NOMO-1 treated with DMSO at 0.1 percent for 48 hours (cell line): ENCODE data around the gene ZNF296.

Source experiments
- DNase-seq: peaks from one replicate; lab custom pipeline; 2025; ENCODE audit not compliant: unreplicated experiment; lab: John Stamatoyannopoulos, UW

ZNF296 gene

DNA sequence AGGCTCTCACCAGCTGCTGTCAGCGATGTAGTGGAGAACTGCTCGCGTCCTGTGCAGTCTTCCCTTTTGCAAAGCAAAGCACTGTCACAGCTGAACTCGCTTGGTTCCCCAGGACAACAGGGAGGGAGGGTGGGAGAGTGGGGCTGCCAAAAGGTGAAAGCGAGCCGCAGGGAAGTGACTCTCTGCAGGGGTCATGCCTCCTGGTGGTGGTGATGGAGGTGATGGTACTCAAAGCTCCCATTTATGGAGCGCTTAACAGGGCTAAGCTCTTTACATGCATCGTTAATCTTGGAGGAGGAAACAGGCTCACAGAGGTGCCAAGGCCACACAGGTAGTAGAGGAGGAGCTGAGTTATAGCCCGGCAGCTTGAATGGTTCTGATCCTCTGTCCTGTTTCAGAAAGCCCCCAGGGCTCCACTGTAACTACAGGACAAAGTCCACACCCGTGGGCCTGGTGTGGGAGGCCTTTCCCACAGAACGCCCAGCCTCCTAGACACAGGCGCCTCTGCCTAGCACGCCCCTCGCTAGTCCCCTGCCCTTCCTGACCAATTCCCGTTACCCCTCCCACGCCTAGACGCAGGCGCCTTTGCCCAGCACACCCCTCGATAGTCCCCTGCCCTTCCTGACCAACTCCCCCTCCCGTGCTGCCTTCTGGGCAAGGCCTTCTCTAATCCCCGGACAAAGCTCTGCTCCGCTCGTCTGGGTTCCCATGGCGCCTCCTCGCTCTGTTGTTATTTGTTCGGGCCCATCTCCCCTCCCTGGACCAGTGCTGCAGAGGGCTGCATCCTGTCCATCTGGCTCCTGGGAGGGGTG, 27.4 kb upstream of the ZNF296 start:
- DNase-seq: no peak

DNA sequence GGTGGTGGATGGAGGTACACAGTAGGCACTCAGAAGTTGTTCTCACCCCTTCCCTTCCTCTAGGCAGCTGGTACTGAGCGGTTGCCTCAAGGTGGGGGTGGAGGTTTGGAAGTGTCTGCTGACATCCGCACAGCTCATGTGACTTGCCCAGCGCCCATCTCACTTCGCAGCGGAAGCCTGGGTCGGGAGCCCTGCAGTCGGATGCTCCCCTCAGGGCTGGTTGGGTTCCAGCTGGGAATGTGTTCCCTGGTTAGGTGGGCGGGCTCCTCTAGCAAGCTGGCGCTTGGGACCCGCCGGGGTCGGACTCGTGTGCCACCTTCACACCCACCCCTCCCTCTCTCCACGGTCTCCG, 26.9 kb upstream of the ZNF296 start:
- no peak for DNase-seq

DNA sequence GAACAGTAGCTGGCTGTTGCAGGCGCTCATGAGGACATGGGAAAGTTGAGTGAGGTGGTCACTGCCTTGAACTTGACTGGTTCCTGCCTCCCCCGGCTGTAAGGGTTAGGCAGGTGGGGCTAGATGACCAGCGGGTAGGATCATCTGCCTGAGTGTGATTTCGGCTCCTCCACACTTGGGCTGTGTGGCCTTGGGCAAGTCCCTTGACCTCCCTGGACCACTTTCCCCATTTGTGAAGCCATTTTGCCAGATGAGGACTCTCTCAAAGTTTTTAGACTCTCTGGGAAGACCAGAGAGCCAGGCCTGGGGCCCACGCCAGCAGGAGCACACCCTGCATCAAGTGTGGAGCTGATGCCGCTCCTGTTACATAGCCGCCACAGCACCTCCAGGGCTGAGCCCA, 26.2 kb upstream of the ZNF296 start:
- DNase-seq: no peak

DNA sequence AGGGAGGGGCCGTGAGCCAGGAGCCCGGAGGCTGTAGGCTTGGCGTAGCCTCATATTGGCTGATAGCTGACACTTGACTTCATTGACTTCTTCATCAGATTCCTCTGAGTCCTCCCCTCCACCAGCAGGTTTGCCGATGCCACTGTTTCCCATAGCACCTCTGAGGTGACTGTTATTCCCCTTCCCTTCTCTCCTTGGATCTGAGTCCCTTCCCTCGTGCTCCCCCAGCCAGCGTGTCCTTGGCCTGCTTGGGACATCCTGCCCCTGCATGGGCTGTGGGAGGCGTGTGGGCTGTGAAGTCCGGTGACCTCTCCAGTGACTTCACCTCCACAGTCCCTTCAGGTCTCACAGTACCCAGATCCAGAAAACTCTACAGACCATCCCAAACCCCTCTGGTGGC, 25.5 kb upstream of the ZNF296 start:
- DNase-seq: no peak

DNA sequence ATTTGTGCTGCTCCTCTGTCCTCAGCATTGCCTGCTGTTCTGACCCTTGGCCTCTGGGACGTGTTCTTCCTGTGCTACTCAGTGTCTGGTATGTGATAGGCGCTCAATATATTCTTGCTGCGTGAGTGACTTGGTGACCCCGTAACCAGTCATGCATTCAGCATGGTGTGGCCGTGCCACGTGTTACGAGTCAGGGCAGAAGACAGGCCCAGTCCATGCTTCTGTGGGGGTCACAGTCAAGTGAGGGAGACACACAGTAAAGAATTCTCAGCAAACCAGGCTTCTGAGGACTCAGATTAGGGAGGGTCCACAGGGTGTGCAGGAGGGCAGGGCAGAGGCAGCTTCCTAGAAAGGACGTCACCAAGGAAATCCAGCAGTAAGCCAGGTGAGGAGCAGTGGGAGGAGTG, 24.6 kb upstream of the ZNF296 start:
- DNase-seq: no peak

DNA sequence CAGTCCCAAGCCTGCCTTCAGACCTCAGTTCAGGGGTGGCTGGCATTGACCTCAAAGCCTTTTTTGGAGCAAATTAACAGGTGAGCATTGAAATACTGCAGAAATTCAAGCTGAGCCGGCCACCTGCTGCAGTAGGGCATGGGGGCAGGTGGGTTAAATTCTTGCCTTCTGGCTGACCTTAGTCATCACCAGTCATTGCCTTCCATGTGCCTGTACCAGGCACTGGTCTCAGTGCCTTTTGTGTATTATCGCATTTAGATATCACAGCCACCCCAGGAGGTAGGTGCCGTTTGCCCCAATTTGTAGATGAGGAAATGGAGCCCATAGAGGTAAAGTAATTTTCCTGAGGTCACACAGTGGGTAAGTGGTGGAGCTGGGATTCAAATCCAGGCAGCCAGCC, 23.9 kb upstream of the ZNF296 start:
- DNase-seq: no peak

DNA sequence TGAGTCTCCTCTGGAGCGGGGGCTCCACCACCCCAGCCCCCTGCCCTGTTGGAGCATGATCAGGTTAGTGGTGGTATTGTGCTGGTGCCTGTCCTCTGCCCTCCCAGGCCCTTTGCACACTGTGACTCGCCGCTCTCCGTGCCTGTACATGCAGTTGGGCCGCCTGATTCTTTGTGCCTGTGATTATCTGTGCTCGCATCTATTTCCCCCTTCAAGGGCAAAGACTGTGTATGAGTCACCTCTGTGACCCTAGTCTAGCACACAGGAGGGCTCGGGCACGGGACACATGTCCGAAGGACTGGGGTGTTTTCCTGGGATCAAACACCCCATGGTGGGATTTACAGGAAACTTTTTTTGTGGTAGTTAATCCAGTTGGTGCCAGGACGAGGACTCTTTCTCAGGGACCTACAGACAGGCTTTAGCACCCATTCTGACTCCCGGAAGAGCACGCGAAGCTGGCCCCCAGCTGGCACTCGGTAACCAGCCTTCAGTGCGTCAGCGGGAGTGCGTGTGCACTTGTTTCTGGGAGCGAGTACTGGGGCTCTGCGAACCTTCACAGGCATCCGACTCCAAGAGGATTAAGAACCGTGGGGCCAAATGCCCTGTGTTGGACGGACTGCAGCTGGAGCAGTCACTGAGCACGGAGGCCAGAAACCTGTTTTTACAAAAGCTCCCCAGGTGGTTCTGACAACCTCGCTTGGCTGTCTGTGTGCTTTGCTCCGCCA, 23.4 kb upstream of the ZNF296 start:
- no peak for DNase-seq

DNA sequence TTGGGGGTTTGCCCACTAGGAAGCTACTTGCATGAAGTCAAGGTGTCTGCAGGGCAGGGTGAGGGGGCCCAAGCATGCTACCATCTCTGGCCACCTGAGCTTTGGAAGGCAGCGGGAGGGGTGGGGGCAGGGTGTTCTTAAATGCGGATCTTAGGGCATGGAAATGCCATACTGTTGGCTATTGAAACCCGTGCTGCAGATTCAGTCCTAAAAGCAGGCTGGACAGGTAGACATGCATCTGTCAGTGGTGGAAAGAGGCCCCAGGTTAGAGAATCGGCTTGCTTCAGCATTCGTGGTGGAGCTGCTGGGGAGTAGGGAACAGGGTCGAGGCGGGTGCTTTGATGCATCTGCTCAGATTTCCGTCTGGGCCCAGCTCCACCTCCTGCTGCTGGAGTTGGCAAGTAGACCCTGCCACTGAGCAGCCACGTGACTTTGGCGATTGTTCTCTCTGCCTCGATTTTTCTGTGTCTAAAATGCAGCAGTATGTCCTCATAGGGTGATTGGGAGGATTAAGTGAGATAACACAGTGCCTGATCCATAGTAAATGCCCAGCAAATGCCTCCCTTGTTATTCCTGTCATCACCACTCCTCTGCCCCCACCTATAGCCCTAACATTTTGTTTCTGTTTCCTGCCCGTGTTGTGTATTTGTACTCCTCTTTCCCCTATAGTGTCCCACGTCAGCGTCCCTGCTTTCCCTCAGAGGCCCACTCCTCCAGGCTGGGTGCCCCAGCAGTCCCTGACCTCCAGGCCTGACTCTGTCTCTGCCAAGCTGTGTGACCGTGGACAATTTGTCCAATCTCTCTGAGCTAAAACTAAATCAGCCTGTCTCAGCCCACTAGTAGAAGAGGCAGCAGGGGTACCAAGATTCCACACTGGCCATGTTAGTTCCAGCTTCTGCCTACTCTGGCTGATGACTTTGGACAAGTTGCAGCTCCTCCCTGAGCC, 22.5 kb upstream of the ZNF296 start:
- no peak for DNase-seq

DNA sequence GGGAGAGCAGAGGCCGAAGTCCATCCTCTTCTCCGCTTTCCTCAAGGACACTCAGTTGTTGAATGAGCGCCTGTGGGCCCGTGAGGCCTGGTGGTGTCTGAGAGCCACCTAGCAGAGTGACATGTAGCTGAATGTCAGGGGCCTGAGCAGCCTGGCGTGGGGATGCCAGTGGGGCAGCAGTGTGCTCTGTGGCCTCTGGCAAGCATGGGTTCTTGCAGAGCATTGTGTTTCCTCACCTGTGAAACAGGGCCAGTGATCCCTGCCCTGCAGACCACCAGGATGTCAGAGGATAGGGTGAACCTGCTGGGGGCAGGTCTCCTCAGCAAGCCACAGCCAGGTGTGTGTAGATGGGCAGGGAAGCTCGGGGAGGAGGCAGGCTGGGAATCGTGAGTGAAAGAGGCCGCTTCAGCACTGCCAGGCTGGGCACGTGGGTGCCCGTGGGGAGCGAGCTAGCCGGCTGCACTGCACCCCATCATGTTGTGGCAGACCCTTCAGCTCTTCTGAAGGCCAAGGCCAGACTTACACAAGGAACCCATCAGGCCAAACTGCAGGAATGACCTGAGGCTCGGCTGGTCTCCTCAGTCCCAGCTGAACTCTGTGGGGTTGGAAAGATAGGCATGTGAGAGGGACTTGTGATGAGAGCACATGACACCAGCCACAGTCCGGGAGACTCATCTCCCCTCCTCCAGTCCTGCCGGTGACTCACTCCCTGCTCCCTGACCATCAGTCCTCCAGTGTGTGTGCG, 21.7 kb upstream of the ZNF296 start:
- DNase-seq: no peak

DNA sequence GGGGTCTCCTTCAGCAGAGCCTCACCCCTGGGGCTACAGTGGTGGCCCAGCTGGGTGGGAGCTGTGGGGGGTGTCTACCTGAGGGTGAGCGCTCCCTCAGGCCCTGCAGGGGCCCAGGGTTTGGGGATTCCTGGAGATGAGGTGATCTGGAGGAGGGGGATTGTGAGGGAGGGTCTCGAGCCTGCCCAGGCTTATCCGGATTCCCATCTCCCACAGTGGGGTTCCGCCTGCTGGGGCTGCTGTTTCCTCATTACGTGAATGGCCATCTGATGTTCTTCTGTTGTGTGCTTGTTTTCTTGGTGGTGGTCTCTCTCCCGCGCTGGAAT, 21.1 kb upstream of the ZNF296 start:
- no peak for DNase-seq

DNA sequence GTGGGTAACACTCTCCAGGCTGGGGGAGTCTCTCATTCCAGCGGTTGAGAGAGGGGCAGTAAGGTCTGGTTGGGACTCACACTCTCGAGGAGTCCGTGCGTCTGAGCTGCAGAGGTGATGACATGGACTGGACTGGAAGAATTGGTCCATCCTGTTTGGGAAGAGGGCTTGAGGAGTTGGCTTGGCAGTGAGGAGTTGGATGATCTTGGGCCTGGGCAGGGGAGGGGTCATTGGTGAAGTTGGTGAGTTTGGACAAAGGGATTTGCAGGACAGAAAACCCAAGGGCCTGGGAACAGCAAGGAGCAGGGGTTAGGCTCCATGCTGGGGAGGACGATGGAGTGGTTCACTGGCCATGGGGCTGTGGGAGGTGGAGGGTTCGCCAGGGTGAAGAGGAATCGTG, 20.4 kb upstream of the ZNF296 start:
- DNase-seq: no peak

DNA sequence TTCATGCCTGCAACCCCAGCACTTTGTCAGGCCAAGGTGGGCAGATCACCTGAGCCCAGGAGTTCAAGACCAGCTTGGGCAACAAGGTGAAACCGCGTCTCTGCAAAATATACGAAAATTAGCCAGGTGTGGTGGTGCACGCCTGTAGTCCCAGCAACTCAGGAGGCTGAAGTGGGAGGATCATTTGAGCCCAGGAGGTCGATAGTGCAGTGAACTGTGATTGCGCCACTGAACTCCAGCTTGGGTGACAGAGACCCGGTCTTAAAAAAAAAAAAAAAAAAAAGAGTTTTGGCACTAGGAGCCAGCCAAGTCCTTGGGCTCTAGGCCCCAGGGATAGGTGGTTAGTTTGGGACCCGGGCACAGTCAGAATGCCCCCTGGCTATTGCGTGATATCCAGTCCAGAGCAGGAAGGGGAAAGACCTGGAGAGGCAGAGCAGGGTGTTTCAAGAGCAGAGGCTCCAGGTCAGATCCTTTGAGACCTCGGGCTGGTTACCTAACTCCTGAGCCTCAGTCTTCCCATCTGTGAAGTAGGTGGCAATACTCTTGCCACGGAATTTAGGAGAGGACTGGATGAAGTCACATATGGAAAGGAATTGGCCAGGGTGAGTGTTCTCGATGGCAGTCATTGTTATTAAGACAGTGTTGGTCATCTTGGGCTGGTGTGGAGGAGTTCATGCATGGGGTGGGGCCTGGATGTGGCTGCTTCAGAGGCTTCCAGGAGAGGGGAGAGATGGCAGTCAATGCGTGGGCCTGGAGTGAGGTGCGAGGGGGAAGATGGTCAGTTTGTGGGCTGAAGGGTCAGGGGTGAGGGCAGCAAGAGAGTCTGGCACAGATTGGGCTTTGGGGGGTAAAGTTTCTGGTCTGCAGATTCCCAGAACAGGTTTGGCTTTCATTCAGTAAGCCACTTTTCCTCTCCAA, 19.5 kb upstream of the ZNF296 start:
- DNase-seq: no peak

DNA sequence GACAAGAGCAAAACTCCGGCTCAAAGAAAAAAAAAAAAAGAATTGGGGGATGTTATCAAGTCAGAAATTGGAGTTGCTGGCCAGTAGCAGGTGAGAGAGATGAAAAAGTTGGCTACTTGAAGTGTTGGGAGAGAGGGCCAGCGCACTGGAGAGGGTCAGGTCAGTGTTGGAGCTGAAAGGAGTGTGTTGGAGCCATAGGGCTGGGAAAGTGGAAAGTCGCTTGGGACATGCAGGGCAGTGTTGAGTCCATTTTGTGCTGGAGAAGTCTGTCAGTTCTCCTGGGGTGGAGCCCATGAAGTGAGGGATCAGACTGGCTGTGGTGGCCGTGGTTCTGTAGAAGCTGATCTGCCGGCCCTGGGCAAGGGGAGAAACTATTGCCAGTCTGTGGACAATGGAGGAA, 18.4 kb upstream of the ZNF296 start:
- no peak for DNase-seq

DNA sequence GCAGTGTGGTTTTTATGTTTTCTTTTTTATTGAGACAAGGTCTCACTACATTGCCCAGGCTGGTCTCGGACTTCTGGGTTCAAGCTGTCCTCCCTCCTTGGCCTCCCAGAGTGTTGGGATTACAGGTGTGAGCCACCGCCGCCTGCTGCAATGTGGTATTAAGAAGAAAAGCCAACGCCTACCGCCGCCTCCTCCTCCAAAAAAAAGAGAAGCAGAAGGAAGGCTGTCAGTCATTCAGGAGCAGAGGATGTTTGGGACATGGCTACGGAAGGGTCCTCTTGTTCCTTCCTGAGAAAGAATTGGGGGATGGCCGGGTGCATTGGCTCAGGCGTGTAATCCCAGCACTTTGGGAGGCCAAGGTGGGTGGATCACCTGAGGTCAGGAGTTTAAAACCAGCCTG, 17.9 kb upstream of the ZNF296 start:
- no peak for DNase-seq

DNA sequence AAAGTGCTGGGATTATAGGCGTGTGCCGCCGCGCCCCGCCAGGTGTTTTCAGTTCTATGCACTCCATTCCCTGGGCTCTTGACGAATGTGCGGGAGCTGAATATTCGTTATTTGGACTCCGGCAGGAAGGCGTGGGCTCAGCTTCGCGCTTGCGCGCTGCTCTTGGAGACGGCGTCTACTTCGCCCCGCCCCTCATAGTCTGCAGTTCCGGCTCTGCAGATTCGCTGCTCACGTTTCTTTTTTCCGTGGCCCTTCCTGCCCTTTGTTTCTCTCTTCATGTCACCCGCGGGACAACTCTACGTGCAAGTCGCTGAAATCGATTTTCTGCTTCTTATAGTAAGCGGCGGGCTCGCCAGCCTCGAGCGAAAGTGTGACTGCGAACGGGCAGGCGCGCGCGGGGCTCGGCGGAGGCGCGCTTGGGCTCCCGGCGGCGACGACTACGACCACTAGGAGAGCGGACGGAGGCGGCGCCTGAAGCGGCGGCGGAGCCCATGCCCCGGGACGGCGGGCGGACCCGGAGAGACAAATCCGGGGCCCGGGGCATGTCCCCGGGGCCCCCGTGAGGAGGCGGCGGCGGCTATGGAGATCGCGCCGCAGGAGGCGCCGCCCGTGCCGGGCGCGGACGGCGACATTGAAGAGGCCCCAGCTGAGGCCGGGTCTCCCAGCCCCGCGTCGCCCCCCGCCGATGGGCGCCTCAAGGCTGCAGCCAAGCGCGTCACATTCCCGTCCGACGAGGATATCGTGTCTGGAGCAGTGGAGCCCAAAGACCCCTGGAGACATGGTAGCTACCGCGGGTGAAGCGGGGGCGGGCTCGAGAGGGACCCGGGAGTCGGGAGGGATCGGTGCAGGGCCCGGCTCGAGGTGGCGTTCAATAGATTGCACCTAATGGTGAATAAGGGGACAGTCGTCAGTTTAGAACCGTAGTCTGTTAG, 16.7 kb upstream of the ZNF296 start, which contains the start of gene PPP1R37:
Gene PPP1R37 (plus strand): TSS at position 433 of the 932 bp plus-strand sequence. CDS start 147 bp downstream, at position 580.
- DNase-seq: peak; percentile 94

DNA sequence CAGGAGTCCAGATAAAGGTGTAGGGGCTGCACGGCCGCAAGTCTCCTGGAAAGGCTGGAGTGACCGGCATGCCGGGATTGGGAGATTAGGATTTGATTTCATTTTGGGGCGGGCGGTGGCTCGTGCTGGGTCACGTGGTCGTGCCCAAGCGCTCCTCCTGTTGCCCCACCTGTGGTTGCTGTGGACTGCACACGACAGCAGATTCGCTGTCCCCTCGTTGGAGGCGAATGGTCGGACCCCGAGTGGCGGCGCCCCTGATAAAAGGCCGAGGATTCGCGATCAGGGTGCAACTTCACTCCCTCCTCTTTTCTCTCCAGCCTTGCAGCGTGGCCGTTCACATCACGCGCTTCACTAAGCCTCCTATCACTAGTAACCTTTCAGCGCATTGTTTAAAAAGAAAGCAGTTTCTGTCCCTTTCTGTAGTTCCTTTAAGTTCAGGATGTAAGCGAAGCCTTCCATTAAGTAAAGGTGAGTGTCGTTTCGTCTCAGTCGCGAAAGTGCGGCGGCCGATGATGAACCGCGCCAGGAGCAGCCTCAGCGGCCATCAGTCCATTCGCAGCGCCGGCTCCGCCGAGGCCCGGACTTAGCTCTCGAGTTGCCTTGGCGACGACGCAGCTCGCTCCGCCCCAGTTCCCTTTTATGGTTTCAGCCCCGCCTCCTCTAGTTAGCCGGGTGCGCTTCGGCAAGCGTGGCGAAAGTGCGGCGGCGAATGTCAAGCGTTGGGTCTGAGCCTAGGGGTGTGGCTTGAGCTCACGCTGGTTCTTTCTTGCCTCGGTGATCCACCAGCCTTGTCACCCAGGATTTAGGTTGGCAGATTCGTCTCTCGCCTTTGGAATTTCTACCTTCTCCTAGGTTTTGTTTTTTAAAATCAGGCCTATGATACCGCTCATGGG, 15.0 kb upstream of the ZNF296 start:
- DNase-seq: peak; percentile 97

DNA sequence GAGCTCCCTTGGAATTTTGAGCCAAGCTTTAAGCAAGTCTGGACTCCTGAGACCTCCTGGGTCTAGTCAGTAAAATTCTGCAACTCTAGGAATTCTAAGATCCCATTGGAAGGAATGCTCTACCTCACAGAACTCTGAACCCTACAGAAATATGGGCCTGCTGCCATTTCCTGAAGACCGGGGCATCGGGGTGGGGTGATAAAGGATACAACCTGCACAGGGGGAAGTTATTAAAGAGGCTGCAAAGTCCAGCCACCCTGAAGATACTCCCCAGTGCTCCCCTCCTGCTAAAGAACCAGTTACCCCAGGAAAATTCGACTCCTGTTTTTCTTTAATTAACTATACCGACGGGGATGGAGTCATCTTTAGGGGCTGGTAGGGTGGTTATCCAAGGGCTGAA, 14.3 kb upstream of the ZNF296 start:
- DNase-seq: no peak

DNA sequence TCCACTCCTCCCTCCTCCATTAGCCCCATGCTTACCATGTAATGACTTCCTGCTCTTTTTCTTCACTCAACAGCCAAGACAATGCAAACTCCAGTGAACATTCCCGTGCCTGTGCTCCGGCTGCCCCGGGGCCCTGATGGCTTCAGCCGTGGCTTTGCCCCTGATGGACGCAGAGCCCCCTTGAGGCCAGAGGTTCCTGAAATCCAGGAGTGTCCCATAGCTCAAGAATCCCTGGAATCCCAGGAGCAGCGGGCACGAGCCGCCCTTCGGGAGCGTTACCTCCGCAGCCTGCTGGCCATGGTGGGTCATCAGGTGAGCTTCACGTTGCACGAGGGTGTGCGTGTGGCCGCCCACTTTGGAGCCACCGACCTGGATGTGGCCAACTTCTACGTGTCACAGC, 13.8 kb upstream of the ZNF296 start:
- no peak for DNase-seq
